Type B pancreatic cell (in vitro differentiated cells): ENCODE measurements around the gene SIPA1L3. TPM values are rescaled to one million over a fixed set of nuclear protein-coding genes. Genes with fewer than 3 reads are reported as not detected.

ENCODE experiments used
- DNase-seq: peaks from one replicate; pipeline ENCODE4 v3.0.0; 2021; ENCODE audit warnings: mixed read lengths; ENCODE audit not compliant: unreplicated experiment; ENCODE audit errors: extremely low spot score
- H3K27ac Mint-ChIP-seq: 2 replicates; pipeline ENCODE4 v1.8.0; 2021; ENCODE audit warnings: mild to moderate bottlenecking, mixed read lengths
- H3K27me3 Mint-ChIP-seq: 2 replicates; pipeline ENCODE4 v1.8.0; 2021; ENCODE audit warnings: mixed read lengths
- H3K36me3 Mint-ChIP-seq: 2 replicates; pipeline ENCODE4 v1.8.0; 2021; ENCODE audit warnings: mixed read lengths
- H3K4me1 Mint-ChIP-seq: one replicate; pipeline ENCODE4 v1.8.0; 2021; ENCODE audit warnings: mixed read lengths; ENCODE audit not compliant: unreplicated experiment
- H3K4me3 Mint-ChIP-seq: 2 replicates; pipeline ENCODE4 v1.8.0; 2021; ENCODE audit warnings: mild to moderate bottlenecking, mixed read lengths
- H3K9me3 Mint-ChIP-seq: 2 replicates; pipeline ENCODE4 v1.8.0; 2021; ENCODE audit warnings: mixed read lengths
- CTCF ChIP-seq: fragments of 200-600 bp; sonication (generic); conservative IDR thresholded peaks from 2 replicates; pipeline ENCODE4 v1.5.0; 2021; ENCODE audit warnings: antibody characterized with exemption, mild to moderate bottlenecking
- total RNA-seq: library from RNA; stranded (reverse); gene quantifications from 2 replicates; pipeline ENCODE4 v1.2.1, GENCODE V29; 2021; ENCODE audit warnings: low replicate concordance

SIPA1L3 gene
- total RNA-seq, 1 donor from 2014 or later, result 53.7 TPM

DNA sequence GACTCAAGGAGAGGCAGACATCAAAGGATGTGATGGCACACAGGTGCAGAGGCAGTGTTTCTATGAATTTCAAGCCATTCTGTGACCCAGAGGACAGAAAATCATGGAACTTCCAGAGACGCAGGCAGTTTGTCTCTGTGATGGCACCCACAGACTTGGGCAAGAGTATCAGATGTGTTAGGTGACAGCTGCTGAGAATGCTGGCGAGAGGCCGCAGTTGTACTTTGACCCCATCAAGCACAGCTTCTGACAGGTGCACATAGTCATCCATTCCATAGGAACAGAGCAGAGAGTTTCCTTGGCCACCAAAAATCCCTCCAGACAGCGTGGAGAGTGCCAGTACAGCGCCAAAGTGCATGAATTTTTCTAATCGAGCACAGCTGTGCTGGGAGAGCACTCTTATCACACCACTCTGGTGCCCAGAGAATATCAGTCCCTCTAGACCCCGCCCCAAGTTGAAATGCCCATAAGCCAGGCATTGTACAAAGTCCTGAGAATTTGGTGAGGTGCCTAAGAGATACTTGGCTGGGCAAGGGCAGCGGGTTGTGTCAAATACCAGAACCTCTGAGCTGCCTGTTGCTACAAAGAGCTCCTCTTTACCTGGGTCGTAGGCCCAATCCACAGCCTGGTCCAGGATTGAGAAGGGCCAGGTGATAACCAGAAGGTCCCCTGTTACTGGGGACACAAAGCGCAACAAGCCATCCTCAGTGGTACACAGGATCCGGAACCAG is 13.0 kb upstream of the SIPA1L3 start:
- no peak for TF ChIP-seq CTCF
- Mint-ChIP-seq H3K4me3 (no peak overlapping the region), H3K27ac (no peak overlapping the region), H3K4me1 (peaks cover 3% of the 10 kb centered on the region), H3K9me3 (no peaks in the 10 kb centered on the region), H3K27me3 (peaks cover 14% of the 10 kb centered on the region), H3K36me3 (no peaks in the 10 kb centered on the region)
- no peak for DNase-seq

DNA sequence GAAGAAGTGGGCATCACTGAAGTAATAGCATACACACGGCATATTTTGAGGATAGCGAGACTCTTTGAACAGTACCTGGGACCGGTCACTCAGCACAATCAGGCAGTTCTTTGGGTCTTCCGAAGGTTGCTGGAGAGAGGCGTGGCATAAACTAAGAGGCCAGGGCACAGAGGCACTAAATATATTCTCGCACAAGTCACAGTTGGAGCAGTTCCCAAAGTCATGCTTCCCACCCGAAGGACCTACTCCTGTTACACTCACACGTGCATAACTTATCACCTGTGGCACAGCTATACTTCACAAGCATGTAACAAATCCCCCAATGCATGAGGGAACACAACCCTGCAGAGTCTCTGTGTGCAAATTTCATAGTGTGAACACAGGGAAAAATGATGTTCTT is 10.8 kb upstream of the SIPA1L3 start:
- TF ChIP-seq CTCF, result no peak
- H3K4me3 Mint-ChIP-seq, result no peak overlapping the region

DNA sequence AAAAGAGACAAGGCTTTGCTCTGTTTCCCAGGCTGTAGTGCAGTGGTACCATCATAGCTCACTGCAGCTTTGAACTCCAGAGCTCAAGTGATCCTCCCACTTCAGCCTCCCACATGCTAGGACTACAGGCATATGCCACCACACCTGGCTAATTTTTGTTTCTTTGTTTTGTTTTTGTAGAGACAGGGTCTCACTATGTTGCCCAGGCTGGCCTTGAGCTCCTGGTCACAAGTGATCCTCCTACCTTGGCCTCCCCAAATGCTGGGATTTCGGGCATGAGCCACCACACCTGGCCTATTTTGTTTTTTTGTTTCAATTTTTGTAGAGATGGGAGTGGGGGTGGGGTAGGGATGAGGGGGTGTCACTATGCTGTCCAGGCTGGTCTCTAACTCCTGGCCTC is 7.6 kb upstream of the SIPA1L3 start:
- H3K36me3 Mint-ChIP-seq, result no peaks in the 10 kb centered on the region
- peaks cover 9% of the 10 kb centered on the region for H3K4me1 Mint-ChIP-seq
- no peak for TF ChIP-seq CTCF
- no peak overlapping the region for H3K27ac Mint-ChIP-seq
- DNase-seq, result no peak
- no peaks in the 10 kb centered on the region for H3K9me3 Mint-ChIP-seq
- H3K4me3 Mint-ChIP-seq, result no peak overlapping the region
- no peaks in the 10 kb centered on the region for H3K27me3 Mint-ChIP-seq

More for the DNA sequence above, 10.8 kb upstream of the SIPA1L3 start:
- H3K4me1 Mint-ChIP-seq, result peaks cover 3% of the 10 kb centered on the region
- H3K9me3 Mint-ChIP-seq, result no peaks in the 10 kb centered on the region
- no peaks in the 10 kb centered on the region for H3K36me3 Mint-ChIP-seq
- H3K27ac Mint-ChIP-seq, result no peak overlapping the region
- peaks cover 12% of the 10 kb centered on the region for H3K27me3 Mint-ChIP-seq
- DNase-seq, result no peak

GRCh38 chr19:37899966-37900365 is 7.0 kb upstream of the SIPA1L3 start:
- Mint-ChIP-seq H3K27me3 (no peaks in the 10 kb centered on the region), H3K27ac (no peak overlapping the region), H3K4me3 (no peak overlapping the region), H3K9me3 (no peaks in the 10 kb centered on the region), H3K36me3 (no peaks in the 10 kb centered on the region), H3K4me1 (peaks cover 9% of the 10 kb centered on the region)
- no peak for DNase-seq
- no peak for TF ChIP-seq CTCF

- Mint-ChIP-seq H3K36me3 (no peaks in the 10 kb centered on the region), H3K27me3 (no peaks in the 10 kb centered on the region), H3K4me1 (peaks cover 14% of the 10 kb centered on the region), H3K9me3 (no peaks in the 10 kb centered on the region), H3K4me3 (peak overlapping the region; percentile 55), H3K27ac (peak overlapping the region; percentile 74)
- peak; percentile 87 for DNase-seq
- TF ChIP-seq CTCF, result peak; percentile 93
Measured at GRCh38 chr19:37902668-37903067, 4.3 kb upstream of the SIPA1L3 start.
